Measurements from ENCODE around the gene WDR46.

DNA sequence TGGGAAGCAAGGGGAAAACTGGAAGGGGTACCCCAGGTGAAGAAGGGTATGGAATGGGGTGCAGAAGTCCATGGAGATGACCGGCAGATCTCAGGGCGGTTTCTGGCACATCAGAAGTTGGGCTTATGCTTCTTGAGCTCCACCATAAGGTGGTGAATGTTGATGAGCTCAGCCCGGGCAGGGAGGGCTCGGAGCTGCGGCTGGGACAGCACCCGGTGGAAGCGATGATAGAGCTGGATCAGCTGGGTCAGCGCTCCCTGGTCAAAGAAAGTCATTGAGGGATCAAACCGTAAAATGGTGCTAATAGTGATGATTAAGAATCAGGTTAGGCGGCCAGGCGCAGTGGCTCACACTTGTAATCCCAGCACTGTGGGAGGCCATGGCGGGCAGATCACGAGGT, 38.3 kb downstream of the WDR46 start:
- TF ChIP-seq CTCF (IDR thresholded peaks at IDR 0.05; ENCODE audit: low read length), result no peak
- no peak for TF ChIP-seq EZH2 (optimal IDR thresholded peaks at IDR 0.05; ENCODE audit: low read depth, low read length)
